GM19463 (cell line): ENCODE data around the gene RSU1.
A peak's percentile ranks its signal among the peaks of the same experiment; 100 is the strongest.

Experiments used
- ATAC-seq: cut with Tn5 transposase; IDR thresholded peaks from one replicate; pipeline ENCODE4 v1.9.1; 2021; ENCODE audit warnings: mild to moderate bottlenecking, moderate library complexity; ENCODE audit not compliant: unreplicated experiment

Gene RSU1

DNA sequence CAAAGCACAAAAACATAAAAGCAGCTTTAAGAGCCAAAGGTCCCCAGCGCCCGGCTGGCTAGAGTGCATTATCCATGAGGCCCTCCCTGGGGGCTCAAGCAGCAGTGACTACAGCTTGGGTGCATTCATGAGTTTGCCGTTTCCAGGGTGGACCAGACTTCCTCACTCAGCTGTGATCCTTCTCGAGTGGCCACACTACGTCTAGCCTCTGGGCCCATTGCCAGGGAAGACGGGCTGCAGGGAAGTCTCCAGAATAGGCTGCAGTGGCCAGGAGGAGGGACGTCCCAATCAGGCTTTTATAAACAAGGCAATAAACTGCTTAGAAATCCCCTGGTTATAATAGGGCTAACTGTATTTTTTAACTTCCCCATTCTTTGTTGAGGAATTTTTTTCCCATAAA is 206.2 kb downstream of the RSU1 start:
- ATAC-seq: no peak

DNA sequence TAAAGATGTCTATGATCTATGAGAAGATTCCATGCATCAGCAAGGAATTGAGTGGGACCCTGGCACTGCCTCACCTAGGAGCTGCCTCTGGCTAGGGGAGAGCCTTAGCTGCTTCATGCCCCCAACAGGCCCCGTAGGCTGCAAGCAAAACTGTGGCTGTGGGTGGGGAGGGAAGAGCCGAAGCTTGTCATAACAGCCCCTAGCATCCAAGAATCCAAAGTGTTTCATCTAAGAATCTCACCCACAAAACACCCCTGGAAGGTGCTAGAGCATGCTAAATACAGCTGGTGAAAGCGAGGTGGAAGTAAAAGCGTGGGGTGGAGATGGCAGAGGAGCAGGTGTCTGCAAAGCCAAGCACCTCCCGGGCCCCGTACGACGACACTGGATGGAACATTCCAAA is 208.0 kb downstream of the RSU1 start:
- no peak for ATAC-seq

DNA sequence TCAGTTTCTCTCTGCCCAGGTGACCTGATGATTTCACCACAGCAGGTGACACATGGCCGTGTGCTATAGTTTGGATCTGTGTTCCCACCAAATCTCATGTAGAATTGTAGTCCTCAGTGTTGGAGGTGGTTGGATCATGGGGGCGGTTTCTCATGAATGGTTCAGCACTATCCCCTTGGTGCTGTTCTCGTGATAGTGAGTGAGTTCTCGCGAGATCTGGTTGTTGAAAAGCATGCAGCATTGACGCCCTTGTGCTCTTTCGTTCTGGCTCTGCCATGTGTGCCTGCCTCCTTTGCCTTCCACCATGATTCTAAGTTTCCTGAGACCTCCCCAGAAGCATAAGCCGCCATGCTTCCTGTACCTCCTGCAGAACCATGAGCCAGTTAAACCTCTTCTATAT is 210.3 kb downstream of the RSU1 start:
- no peak for ATAC-seq

DNA sequence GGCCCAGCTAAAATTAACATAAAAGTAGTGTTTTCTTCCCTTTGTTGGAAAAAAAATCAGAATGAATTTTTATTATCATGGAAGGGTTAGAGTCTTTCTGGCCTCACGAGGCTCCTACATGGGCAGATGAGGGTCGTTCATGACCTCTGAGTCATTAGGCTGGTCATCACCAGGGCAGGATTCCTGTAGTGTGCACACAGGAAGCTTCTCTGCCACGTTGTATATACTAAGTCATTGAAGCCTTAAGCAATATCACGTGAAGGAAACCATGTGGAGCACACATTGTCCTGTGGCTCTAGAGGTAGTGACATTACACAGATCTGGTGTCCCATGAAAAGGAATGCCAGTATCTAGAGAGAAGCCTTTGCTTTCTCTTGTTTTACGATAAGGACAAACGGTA is 210.8 kb downstream of the RSU1 start:
- no peak for ATAC-seq

DNA sequence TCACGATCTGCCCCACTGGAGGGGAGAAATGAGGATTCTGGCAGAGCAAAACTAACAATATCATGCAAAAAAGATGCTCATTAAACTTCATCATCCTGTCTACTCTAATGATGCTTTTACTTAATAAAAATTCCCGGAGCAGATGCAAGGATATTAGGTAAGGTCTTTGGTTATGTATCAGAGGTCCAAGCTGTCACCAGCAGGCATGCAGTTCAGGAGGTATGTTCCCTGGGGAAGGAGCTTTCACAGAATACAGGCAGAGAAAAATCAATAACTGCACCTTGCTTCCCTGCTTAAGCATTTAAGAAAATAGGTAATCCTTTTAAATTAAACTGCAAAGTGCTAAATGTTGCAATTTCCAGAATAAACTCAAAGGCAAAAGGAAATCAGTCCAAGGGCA is 213.9 kb downstream of the RSU1 start:
- ATAC-seq: no peak

DNA sequence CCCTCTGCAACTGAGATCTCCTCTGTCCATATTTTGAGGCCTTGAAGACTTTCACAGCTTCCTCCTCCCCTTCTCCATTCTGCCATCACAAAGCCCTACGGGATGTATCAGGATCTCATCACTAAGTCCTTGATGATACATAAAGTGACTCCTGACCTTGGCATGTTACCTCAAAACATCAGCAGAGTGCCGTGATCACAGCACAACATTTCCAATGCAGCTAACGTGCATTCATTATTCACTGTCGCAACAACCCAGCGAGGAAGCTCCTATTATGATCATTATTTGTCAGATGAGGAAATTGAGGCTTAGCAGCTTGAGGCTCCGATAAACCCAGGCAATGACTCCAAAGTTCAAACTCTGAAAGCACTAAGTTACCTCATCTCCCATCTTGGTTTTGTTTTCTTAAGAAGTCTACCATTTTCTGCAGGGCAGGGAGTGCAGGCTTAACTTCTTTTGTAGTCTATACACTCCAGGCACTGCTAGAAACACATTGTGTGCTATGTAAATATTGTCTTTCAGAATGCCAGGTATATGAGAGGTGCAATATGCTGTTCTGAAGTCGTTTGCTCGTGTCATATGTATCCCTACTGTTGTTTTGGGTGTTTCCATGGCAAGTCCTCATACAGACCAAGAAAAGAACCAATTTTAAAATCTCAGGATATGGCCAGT is 215.0 kb downstream of the RSU1 start:
- no peak for ATAC-seq

DNA sequence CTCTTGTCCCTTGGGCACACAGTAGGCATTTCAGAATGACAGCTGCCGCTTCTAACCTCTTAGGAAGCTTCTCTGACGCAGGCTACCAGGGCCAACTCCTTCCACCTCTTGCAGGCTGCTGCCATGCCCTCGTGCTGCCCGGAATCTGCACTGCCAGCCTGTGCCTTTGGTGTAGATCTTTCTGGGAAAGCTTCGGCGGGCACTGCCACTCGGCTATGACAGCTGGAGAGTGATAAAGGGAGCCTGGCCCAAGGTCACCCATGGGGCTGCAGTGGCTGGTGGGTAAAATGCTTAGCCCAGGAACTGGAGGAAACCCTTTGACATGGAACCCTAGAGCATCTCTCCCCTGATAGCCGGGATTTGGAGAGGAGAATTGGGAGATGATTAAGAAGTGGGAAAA is 217.6 kb downstream of the RSU1 start:
- no peak for ATAC-seq

DNA sequence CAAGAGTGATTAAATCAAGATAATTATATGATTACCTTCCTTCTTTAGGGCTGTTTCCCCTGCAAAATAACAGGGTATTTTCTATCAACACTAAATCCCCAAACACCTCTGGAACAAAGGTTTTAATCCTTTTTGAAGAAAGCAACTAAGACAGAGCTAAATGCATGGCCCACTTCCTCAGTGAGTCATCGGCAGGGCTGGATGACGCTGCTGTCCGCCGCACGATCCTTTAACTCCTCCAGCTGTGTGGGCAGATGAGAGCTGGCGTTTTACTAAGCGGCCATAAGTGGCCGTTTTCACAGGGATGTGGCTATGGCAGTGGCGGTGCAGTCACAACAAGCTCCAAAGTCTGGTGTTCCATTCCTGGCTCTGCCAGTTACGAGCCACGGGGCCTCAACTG is 219.6 kb downstream of the RSU1 start:
- ATAC-seq: no peak

DNA sequence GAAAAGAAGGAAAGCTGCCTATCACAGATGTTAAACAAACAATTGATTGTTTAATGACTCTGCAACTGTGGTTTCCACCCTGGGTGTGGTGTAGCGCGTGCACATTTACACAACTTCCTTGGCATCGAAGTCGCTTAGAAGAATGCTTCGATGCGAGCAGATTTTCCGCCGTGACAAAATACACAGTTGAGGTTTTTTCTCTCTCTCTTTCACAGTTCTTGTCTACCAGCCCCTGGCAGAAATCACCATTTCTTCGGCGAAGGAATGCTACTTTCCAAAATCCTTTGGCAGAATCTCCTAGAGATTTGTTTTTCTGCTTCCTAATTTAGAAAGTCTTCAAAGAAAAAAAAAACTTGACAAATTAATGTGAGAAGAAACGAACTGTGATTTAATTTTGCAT is 224.8 kb downstream of the RSU1 start:
- ATAC-seq: no peak

DNA sequence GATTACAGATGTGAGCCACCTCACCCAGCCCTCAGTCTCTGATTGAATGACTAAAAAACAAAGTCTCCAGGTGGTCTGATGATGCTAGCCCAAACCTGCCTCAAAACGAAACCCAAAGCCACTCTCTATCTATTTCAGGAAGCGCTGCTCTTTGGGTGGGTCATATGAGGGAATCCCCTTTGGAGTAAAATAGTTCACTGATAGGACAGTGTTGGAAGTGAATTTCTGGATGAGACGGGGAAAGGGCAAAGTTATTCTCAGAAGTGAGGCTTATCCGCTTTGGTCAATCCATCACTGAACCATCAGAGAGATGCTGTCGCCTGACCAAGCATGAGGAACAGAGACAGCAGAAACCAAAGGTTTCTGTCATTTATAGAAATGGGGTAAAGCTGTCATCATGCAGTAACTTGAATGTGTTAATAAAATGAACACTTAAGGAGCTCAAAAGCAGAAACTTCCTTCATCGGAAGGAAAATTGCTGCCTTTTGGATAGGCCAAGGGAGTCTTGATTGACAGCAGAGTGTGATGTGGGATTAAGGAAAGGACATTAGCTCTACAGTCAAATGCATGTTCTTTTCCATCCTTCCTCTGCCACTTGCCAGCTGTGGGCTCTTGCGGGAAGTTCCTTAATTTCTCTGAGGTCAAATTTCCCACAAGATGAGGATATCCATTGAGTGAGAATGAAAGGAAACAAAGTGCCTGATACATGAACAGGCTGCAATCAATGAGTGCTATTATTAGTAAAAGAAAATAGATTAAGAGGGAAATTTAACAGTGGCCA is 230.7 kb downstream of the RSU1 start:
- peak; percentile 86 for ATAC-seq

DNA sequence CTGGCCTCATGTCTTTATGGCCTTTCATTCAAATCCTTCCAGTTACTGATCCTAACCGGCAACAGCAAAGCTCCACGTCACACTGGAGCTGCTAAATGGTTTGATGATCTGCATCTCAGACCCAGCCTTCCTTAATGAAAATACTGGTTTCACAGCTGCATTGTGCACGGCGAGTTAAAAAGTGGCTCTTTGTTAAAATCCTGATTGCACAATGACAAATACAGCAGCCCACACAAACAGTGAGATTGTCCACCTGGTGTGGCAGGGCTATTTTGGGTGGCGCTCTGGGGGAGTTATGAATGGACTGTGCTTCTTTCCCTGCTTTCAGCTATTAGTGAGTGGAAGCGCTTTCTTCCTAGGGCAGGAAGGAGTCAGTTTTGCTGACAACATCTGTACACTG is 232.1 kb downstream of the RSU1 start:
- peak; percentile 33 for ATAC-seq

DNA sequence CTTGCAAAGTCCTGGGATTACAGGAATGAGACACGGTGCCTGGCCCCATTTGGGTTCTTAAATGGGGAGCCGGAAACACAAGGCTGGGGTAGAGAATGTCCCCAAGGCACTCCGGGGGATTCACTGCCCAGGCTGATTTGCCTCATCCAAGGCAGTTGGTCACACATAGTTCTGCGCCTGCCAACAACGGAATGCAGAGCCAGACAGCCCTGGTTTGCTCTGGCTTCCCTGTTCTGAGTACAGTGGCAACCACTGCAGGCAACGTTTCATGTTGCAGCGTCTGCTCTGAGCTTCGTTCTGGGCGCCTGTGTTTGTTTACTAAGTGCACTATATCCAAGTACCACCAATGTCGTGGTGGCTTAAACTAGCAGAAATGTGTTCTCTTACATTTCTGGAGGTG is 233.8 kb downstream of the RSU1 start:
- no peak for ATAC-seq

DNA sequence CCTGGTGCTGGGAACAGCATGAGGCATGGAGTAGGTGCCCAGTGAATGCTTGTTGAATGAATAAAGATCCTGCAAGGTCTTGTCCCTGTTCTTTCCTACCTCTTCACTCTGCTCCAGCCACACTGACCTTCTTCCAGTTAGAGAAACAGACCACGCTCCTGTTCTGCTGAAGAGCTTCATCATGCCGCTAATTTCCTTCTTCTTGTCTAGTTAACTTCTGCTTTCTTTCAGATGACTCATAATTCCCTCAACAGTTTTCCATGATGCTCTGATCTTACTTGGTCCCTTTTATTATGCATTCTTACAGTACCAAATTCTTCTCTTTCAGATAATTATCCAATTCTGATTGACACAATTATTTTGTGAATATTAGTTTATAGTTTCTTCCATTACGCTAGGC is 236.0 kb downstream of the RSU1 start:
- ATAC-seq: no peak

DNA sequence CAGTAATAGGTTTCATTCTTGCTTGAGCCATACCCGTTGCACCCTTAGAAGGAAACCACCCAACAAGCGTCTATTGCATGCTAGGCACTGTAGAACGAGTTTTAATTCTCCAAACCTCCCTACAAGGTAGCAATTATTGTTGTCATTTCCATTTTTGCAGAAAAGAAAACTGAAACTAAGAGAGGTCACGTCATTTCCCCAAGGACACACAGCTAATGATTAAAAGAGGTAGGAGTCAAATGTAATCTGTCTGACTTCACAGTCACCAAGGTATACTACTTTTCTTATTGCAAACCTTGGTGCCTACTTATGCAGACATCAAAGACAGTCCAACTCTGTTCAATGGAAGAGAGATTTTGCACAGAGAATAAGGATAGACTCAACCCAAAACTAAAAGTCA is 246.5 kb downstream of the RSU1 start:
- ATAC-seq: peak; percentile 86

DNA sequence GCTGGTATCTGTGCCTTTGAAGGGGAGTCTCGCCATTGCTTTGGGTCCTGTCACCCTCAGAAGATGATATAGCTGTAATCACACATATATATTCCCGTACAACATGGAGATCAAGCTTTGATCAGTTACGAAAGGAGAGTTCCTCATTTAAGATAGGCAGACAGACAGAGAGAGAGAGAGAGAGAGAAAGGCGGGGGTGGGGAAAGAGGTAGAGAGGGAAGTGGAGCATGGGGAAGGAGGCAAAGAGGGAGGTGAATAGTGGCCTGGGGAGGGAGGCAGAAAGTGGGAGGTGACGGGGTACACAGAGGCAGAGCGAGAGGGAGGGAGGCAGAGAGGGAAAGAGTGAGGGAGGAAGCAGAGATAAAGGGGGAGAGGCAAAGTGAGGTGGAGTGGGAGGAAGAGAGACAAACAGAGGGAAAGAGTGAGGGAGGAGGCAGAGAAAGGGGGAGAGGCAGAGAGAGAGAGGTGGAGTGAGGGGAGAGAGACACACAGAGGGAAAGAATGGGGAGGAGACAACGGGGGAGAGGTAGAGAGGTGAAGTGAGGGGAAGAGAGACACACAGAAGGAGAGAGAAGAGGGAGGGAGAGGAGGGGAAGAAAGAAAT is 250.9 kb downstream of the RSU1 start:
- ATAC-seq: no peak

DNA sequence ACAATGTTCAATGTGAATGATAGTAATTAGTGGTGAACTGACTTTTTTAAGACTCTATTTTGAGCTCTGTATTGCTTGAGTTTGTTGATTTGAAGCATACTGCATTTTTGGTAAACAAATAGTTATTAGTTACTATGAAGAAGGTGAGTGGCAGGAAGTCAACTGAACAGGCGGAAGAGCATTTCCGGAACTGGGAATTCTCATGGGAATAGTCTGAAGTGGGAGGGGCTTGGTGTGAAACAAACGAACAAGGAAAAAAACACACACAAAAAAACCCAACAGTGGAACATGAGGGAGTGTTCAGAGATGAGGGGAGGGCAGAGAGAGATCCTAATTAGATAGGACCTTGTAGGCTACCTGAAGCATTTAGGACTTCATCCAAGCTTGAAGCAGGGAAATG is 251.6 kb downstream of the RSU1 start:
- no peak for ATAC-seq

DNA sequence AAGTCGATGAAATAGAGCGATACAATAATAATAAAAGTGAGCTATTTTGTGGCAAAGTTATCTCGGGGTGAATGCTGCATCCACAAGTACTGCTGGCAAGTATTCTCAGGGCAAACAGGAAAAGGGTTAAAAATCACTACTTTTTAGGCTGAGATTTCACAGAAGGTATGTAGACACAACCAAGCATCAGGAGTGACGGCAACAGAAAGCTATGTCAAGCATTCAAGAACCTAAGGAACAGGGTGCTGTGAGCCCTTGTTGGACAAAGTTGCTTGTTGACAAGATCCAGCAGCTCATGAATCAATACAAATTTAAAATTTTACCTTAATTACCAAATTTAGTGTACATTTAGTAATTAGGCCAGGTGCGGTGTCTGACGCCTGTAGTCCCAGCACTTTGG is 254.3 kb downstream of the RSU1 start:
- ATAC-seq: no peak

DNA sequence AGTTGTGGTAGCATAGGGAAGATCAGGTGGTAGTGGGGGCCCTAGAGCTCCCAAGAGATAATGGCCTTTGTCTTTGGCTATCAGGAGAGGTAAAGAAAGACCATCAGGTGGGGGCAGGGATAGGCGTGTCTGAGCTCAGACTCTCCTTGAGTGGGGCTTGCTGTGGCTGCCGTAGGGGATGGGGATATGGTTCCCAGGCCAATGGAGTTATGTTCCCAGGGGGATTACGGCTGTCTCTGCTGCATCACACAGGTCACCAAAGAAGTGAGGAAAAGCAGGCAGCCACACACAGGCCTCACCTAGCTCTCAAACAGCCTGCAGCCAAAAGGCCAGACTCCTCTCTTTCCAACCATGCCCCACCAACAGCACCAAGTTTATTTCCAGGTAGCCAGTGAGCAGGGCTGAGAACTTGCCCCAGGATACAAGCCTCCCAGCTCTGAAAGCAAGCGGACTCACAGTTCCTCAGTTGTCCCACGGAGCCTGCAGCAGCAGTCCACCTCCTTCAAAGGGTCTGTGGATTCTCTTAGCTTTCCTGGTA is 257.9 kb downstream of the RSU1 start:
- ATAC-seq: no peak

DNA sequence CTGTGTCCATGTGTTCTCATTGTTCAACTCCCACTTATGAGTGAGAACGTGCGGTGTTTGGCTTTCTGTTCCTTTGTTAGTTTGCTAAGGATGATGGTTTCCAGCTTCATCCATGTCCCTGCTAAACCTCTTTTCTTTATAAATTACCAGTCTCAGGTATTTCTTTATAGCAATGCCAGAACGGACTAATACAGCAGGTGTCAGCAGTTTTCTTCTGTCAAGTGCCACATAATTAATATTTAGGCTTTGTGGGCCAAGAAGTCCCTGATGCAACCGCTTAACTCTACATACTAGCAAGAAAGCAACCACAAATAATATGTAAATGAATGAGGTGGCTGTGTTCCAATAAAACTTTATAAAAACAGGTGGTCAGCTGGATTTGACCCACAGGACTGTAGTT is 269.3 kb downstream of the RSU1 start:
- no peak for ATAC-seq

DNA sequence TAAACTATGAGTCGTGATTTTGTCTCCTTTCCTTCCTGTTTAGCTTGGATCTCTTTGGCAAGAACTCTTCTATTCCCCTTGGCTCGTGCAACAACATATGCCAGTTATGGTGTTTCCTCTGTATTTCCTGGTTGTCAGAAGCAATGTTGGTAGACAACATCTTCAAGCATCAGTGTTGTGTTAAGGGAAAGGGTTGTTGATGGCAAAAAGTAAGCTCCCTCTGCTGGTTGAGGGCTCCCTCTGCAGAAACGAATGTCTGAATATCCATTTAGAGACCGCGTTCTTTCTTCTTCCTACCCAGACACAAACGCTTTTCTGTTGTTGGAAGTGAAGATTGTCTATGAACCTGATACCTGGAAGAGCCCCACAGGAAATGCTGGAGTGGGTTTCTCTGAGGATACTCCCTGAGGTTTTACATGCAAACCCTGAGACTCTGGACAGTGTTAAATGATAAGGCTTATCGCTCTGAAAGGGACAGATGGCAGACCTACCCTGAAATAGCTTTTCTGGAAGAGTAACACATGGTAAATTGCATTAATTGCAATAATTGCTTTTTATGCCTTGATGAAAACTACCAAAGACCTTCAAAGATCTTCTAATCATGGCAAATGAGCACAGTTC is 272.0 kb downstream of the RSU1 start:
- ATAC-seq: peak; percentile 76

DNA sequence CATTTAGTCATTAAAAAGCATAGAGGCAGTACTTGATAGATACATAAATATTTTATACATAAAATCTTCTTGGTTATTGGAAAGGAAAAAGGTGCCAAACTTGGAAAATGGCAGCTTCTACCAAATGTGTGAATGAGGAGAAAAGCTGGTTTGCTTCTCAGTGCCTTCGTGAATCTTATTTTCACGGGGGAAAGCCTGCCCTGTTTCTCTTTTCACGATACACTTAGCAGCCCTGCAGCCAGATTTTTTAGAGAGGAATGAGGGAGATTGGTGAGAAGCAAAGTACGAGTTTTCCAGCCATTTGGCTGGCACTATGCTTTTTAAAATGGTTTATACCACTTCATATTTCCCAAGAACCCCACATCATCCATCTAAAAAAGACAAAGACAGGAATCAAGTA is 272.6 kb downstream of the RSU1 start:
- no peak for ATAC-seq

DNA sequence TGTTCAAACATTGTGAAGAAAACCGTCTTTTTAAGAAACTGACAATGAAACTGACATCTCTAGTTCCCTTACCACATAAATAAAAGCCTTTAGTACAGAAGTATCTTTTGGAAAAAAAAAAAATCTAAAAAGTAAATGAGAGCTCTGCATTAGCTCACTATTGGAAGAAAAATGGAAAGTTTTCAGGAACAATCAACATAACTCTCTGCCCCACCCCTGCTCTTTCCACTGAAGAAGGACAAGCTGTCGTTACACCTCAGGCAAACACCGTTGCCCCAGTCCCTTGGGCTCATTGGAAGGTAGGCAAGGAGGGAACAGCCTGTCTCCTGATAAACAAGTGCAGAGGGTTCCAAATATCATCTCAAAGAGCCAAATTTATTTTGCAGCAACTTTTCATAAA is 273.1 kb downstream of the RSU1 start:
- ATAC-seq: no peak
